ENCODE measurements around the gene CHMP3.
"Not testable (repeated sequence)": the region's sequence is repeated elsewhere in the genome, so short reads cannot be mapped to it uniquely, and the experiment has no call there.

The CHMP3 gene

DNA sequence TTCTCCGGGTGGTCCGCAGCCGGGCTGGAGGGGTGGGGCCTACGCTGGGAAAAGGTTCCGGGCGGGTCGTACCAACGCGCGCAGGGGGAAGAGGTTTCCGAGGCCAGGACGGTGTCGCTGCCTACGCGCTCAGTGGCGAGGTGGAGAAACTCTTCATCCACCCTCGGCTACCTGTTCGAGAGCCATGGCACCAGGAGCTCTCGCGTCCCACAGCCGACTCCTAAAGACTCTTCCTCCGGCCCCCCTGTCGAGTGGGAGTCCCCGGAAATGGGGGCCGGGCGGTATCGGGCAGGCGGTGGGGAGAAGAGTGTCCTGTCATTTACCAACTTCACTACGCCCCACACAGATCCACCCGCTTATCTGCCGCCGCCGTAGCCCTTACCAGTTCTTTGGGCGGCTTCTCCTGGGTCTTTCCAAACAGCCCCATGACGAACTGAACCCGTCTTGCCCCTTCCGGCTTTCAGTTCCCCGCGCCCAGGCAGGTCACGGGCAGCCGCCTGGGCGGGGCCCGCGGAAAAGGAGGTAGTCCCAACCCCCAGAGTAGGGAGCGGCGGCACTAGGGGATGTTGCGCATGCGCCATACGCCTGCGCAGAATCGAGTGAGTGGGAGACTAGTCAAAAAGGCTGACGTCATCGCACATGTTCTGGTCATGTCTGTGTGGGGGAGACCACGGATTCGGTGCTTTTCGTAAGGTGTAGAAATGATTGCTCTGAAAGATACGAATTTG lies at the start of gene CHMP3:
Gene CHMP3 (minus strand): TSS at position 522 of the 728 bp plus-strand sequence. CDS start 95 bp downstream, at position 427.
- peak; percentile 93 for DNase-seq

DNA sequence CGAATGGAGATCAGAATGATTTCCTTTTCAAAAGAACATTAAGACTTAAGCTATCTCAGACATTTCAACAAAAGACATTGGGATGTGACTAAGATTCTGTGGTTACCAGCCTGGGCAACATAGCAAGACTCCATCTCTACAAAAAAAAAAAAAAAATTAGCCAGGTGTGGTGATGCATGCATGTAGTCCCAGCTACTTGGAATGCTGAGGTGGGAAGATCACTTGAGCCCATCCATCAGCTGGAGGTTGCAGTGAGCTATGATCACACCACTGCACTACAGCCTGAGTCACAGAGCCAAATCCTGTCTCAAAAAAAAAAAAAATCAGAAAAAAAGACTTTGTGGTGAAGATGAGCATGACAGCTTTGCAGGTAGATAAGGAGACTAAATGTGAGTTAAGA lies 47.6 kb upstream of the CHMP3 start:
- DNase-seq, result no peak

DNA sequence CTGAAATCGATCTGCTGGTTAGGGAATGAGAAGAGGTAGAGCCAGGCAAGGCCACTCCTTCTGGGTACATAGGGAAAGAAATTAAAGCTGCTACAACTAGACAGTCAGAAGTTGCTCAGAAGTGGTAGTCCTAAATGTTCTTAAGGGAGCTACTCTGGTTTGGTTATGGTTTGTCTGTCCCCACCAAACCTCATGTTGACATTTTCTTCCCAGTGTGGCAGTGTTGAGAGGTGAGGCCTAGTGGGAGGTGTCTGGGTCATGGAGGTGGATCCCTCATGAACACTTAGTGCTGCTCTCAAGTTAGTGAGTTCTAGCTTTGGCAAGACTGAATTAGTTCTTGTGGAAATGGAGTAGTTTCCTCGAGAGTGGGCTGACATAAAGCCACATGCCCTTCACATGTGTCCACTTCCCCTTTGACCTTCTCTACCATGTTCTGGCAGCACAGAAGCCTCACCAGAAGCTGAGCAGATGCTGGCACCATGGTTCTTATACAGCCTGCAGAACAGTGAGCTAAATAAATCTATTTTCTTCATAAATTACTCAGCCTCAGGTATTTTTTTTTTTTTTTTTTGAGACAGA lies 45.7 kb upstream of the CHMP3 start:
- no peak for DNase-seq

DNA sequence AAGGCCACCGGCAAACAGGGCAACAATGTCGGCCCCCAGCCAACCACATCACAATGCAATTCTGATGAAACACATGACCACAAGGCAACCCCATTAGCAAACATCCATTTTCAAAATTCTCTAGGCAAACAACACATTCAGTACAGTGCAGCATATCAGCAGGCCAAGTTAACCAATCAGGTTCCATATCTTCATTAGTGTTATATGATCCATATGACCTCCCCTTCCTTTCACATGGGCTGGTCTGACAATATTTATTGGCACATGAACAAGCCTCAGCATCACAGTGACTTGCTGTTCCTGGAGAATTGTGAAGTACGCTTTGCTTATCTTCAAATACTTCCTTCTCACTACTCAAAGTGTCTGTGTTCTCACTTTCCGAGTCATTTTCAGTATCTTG lies 40.7 kb upstream of the CHMP3 start:
- no peak for DNase-seq

DNA sequence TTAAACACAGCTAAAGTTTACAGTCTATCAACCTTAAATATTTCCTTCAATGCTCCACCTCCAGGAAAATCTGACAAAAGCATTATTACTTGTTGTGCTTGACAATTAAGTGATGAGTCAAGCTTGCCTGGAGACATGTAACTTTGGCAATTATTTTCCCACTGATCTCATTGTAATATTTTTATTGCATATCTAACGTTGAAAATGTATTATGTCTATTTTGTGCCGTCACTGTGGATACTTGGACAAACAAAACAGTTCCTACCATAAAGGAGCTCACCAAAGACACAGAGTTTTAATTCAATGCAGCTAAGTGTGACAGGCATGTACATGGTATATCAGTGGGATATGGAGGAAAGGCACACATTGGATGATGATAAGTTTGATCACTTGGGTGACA lies 35.7 kb upstream of the CHMP3 start:
- no peak for DNase-seq

DNA sequence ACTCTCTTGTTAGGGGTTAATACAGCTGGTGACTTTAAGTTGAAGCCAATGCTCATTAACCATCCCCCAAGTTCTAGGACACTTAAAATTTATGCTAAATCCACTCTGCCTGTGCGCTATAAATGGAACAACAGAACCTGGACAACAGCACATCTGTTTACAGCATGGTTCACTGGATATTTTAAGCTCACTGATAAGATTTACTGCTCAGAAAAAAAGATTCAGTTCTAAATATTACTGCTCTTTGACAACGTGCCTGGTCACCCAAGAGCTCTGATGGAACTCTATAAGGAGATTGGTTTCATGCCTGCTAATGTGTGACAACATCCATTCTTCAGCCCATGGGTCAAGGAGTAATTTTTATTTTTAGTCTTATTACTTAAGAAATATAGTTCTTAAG lies 32.9 kb upstream of the CHMP3 start:
- DNase-seq, result no peak

DNA sequence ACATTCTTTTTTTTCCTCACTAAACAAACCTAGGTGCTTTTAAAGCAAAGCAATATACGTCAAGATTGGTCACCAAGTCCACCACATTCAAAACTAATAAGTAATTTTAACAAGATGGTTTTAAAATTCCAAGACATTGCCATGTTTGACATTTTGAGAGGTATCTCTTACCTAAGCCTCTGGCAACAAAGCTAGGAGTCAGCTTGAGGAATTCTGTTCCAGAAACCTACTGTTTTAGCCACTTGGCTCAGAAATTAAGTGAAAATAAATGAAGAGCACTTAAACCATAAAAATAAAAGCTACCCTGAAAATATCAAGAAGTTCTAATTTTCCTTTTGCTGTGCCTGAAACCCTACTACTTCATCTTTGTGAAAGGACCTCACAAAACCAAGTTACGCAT lies 30.0 kb upstream of the CHMP3 start:
- DNase-seq, result no peak

DNA sequence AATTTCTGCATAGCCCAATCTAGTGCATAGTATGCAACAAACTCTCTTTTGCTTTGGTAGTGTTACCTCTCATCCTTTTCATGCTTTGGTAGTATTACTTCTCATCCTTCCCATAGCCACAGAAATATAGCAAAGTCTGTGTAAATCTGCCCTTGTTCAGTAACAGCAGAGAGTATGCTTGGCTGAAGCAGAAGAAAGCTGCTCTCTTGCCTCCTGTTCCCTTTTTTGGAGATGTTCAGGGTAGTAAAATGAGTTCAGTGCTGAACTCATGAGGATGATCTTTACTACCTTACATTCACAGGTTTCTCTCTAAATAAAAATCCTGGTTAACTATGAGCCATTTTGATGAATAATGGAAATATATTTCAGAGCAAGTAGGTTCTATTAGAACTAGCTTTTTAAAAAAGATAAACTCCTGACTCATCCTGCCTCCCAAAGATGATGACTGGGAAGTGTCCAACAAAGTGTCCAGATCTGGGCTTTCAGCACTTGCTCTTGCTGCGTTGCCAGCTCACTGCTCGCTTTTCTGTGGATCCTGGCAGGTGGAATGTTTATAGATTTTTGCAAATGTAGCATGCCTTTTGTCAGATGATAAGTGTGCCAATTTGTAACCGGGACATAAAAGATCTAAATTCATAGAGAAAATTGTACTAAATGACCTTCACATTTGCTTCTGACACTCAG lies 29.4 kb upstream of the CHMP3 start:
- DNase-seq, result no peak

DNA sequence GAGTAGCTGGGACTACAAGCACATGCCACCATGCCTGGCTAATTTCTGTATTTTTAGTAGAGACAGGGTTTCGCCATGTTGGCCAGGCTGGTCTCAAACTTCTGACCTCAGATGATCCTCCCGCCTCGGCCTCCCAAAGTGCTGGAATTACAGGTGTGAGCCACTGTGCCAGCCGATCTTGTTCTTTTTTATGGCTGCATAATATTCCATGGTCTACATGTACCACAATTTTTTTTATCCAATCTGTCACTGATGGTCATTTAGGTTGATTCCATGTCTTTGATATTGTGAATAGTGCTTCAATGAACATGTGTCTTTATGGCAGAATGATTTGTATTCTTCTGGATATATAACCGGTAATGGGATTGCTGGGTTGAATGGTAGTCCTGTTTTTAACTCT lies 26.5 kb upstream of the CHMP3 start:
- not testable (repeated sequence) for DNase-seq

DNA sequence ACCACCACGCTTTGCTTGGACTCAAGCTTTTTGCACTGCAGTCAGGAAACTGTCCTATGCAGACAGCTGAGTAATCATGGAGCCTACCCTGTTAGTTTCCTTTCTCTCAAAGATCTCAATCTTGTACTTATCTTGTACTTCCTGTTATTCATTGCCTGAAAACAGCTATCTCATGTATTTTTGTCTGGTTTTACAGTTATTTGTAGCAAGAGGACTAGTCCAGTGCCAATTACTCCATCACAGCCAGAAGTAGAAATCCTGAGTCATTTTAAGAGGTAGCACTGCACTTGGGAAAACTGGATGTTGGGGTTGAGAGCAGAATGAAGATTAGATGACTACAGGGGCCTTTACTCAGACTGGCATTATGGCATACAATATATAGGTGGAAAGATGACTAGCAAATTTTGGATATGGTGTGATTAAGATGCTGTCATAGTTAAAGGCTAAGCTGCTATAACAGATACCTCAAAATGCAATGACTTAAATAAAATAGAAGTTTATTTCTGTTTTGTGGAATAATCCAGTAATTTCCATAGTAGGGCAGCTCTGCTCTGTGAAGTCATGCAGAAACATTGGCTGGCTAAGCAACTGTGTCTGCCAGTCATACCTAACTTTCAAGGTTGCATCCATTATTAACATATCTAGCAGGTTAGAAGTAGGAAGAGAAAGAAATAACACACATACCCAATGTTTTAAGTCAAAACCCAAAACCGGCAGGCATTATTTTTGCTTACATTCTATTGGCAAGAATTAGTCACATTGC lies 21.1 kb upstream of the CHMP3 start:
- DNase-seq, result no peak

DNA sequence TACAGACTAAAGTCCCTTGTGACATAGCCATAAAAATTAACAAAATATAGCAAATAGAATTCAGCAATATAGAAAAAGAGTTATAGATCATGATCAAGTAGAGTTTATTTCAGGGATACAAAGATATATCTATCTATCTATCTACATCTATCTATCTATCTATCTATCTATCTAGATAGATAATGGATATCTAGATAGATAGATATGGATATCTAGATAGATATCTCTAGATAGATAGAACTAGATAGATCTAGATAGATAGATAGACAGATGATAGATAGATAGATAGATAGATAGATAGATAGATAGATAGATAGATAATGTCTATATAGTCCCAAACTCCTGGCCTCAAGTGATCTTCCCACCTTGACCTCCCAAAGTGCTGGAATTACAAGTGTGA lies 17.3 kb upstream of the CHMP3 start:
- DNase-seq, result no peak

DNA sequence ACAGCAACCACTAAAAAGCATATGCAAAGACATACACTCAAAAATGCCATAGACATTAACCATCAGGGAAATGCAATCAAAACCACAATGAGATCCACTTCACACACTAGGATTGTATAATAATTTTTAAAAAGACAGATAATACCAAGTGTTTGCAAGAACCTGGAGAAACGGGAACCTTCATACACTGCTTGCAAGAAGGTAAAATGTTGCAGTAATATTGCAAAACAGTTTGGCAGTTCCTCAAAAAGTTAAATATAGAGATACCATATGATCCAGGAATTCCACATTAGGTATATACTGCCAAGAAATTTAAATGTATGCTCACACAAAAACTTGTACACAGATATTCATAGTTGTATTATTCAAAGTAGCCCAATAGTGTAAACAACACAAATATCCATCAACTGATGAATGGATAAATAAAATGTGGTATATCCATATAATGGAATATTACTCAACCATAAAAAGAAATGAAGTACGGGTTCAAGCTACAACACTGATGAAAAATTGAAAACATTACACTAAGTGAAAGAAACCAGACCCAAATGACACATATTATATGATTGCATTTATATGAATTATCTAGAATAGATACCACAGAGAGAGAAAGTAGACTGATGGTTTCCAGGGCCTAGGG lies 14.7 kb upstream of the CHMP3 start:
- no peak for DNase-seq

DNA sequence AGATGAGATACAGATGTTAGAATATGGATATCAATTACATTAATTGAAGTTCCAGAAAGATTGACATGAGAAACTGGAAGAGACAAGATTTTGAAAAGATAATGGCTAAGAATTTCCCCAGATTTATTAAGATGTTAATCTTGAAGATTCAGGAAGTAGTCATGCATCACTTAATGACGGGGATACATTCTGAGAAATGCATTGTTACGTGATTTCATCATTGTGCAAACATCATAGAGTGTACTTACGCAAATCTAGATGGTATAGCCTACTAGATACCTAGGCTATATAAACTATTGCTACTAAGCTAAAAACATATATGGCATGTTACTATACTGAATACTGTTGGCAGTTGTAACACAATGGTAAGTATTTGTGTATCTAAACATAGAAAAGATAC lies 6.8 kb upstream of the CHMP3 start:
- no peak for DNase-seq

DNA sequence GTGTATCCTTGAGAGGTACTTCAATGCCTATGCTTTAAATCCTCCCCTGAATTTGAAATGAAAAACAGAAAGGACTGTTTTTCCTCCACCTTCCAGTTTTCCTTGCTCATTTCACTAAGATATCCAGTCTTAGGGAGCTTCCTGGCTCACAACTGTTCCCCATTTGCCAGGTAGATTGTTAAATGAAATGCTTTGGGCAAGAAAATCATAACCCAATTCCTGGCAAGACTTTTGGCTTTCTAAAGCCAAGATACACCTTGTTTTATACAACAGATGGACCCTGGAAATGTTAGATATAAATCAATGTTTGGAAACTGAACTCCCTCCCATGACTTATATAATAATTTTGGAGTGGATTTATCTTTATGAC lies 3.6 kb upstream of the CHMP3 start:
- DNase-seq, result no peak

DNA sequence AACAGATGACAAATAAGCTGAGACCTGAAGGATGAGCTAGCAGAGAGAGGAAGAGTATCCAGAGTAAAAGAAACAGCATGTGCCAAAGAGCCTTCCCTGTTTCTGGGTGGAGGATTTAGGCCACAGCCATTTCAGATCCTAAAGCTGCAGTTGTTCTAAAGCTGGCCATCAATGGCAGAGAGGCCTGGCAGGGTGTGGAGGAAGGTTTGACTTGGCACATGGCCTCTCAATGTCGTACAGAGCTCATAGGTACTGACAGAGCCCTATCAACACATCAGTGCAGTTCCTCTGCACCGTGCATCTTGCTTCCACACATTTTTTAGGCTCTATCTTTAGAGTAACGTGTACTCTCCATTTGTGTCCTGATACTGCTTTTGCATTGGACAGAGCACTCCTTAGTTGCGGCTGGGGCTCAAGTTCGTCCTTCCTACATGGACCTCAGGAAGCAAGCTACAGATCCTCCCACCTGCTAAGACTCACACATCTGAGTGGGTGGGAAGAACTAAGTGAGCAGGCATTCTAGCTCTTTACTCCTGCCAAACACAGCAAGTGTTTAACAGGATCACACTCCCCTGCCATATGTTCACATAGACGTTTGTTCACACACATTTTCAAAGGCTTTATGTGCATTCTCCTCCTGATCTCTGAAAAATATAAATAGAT lies 3.0 kb upstream of the CHMP3 start:
- DNase-seq, result no peak

DNA sequence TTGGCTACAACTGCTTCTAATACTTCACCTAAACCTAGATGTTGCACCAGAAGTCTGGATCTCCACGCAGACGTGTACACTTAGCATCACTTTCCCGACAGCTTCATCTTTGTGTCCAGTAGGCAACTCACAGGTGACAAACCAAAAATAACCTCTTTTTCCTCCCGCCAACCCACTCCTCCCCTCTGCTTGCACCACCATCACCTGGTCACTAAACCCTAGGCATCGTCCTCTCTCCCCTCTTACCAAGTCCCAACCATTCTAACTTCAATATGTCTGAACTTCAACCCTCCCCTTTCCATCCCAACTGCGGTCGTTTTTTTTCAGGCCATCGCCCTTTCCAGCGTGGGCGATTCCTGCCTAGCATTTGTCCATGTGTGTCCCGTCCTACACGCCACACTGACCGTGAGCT lies 413 bp upstream of the CHMP3 start:
- DNase-seq, result no peak

DNA sequence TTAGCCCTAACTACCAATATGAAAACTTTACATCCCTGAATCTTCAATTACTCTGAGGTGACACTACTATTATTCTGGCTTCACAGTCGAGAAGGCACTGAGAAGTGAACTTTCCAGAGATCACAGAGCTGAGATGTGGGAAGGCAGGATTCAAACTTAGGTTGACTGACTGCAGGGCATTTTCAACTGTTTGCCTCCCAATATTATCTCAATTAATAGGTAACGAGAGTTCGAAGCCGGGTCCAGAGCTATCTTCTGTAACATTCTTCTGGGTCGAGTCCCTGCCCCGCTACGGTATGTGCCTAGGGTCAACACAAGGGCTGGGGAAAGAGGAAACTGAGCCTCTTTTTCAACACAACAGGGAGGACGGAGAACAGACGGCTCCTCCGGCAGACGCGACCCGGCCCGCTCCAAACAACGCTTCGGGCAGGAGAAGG lies 740 bp downstream of the CHMP3 start:
- DNase-seq, result no peak

DNA sequence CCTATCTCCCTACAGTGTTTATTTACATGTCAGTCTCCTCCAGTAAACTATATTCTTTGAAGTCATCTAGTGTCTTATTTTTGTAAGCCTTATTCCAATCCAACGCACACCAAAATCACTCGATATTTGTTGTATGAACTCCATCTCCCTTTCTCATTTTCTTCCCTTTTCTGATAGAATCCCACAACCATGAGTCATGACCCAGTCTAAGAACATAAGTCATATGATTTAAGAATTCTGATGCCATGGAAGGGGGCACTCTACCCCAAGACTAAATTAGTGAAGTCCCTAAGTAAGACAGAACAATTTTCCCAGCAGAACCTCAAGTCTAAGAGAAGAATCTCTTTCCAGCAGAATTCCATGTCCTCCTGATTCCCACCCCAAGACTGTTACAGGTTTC lies 5.4 kb downstream of the CHMP3 start:
- DNase-seq, result no peak

DNA sequence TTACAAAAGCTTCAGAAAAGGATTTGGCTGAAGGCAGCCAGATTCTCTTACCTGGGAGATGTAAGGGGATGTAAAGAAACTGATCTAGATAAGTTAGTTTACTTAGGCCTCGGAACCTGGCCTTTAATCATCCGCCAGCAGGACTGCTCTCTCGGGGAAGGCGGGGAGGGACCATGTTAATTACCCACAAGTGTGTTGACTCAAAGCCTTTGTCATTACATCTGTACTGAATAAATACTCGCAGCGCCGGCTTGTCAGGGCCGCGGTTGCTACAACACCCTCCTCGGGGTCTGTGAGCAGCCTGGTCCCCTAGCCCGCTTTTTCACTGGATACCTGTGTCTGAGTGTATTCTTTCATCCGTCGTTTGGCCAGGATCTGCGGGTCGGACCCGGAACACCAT lies 6.7 kb downstream of the CHMP3 start:
- no peak for DNase-seq

DNA sequence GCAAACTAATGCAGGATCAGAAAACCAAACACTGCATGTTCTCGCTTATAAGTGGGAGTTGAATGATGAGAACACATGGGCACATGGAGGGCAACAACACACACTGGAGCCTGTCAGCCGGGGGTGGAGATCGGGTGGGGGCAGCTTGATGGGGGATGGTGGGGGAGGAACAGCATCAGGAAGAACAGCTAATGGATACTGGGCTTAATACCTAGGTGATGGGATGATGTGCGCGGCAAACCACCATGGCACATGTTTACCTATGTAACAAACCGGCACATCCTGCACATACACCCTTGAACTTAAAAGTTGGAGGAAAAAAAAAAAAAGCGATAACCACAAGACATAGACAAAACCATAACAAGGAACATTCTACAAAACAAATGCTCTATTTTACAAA lies 10.4 kb downstream of the CHMP3 start:
- no peak for DNase-seq

DNA sequence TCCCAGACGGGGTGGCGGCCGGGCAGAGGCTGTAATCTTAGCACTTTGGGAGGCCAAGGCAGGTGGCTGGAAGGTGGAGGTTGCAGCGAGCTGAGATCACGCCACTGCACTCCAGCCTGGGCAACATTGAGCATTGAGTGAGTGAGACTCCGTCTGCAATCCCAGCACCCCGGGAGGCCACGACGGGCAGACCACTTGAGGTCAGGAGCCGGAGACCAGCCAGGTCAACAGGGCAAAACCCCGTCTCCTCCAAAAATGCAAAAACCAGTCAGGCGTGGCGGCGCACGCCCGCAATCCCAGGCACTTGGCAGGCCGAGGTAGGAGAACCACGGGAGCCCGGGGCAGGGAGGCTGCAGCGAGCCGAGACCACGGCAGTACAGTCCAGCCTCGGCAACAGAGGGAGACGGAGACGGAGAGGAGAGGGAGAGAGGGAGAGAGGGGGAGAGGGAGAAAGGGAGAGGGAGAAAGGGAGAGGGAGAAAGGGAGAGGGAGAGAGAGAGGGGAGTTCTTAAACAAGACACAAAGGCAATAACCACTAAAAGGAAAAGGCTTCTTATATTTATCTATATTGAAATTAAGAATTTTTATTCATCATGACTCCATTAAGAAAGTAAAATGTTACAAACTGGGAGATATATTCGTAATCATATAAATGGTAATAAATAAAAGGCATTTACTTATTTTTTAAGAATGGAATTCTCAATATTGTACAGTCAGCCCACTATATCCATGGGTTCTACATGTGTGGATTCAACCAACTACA lies 13.1 kb downstream of the CHMP3 start:
- DNase-seq, result not testable (repeated sequence)

DNA sequence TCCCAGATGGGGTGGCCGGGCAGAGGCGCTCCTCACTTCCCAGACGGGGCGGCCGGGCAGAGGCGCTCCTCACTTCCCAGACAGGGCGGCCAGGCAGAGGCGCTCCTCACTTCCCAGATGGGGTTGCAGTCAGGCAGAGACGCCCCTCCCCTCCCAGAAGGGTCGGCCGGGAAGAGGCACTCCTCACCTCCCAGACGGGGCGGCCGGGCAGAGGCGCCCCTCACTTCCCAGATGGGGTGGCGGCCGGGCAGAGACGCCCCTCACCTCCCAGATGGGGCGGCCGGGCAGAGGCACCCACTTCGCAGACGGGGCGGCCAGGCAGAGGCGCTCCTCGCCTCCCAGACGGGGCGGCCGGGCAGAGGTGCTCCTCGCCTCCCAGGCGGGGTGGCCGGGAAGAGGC lies 13.8 kb downstream of the CHMP3 start:
- DNase-seq, result not testable (repeated sequence)
